Astrocyte (in vitro differentiated cells and primary cell): ENCODE results near the gene ZNF544. TPM values are rescaled to one million over a fixed set of nuclear protein-coding genes. Genes with fewer than 3 reads are reported as not detected.

Experiments used
- DNase-seq: peaks from one replicate; pipeline ENCODE4 v3.0.0-alpha.2; 2010; ENCODE audit warnings: low read depth
- FAIRE-seq: peaks from 2 replicates; lab custom pipeline; 2011; peaks lifted over from hg19 to GRCh38; lab: Jason Lieb, UNC
- H2AFZ ChIP-seq: 2 replicates; pipeline ENCODE4 v1.6.0; 2012; ENCODE audit warnings: low read depth, low read length, inconsistent platforms
- H3K27ac ChIP-seq: 2 replicates; pipeline ENCODE4 v1.5.1; 2011; ENCODE audit warnings: low read depth, low read length, inconsistent platforms
- H3K27me3 ChIP-seq: 2 replicates; pipeline ENCODE4 v1.6.0; 2011; ENCODE audit warnings: low read length, inconsistent platforms; ENCODE audit not compliant: insufficient read depth
- H3K36me3 ChIP-seq: 2 replicates; pipeline ENCODE4 v1.5.1; 2011; ENCODE audit warnings: low read length, inconsistent platforms; ENCODE audit not compliant: insufficient read depth
- H3K4me1 ChIP-seq: 2 replicates; pipeline ENCODE4 v1.5.1; 2011; ENCODE audit warnings: low read length, inconsistent platforms; ENCODE audit not compliant: insufficient read depth
- H3K4me2 ChIP-seq: 2 replicates; pipeline ENCODE4 v1.6.0; 2012; ENCODE audit warnings: low read length, inconsistent platforms
- H3K4me3 ChIP-seq: 2 replicates; pipeline ENCODE4 v1.5.1; 2011; ENCODE audit warnings: low read depth, mild to moderate bottlenecking, low read length, inconsistent platforms; ENCODE audit not compliant: insufficient read depth
- H3K79me2 ChIP-seq: 2 replicates; pipeline ENCODE4 v1.6.0; 2012; ENCODE audit warnings: mild to moderate bottlenecking, low read length, inconsistent platforms; ENCODE audit not compliant: insufficient read depth
- H3K9ac ChIP-seq: 2 replicates; pipeline ENCODE4 v1.6.0; 2012; ENCODE audit warnings: mild to moderate bottlenecking, low read length, inconsistent platforms
- H3K9me3 ChIP-seq: 2 replicates; pipeline ENCODE4 v1.5.1; 2012; ENCODE audit warnings: low read depth, mild to moderate bottlenecking, low read length, inconsistent platforms; ENCODE audit not compliant: insufficient read depth
- H4K20me1 ChIP-seq: 2 replicates; pipeline ENCODE4 v1.6.0; 2012; ENCODE audit warnings: low read length, inconsistent platforms; ENCODE audit not compliant: insufficient read depth
- H3K27ac Mint-ChIP-seq: one replicate; pipeline ENCODE4 v1.8.0; 2021; ENCODE audit warnings: mild to moderate bottlenecking, mixed read lengths; ENCODE audit not compliant: unreplicated experiment
- H3K27me3 Mint-ChIP-seq: one replicate; pipeline ENCODE4 v1.8.0; 2021; ENCODE audit warnings: low read depth, mixed read lengths; ENCODE audit not compliant: unreplicated experiment
- H3K36me3 Mint-ChIP-seq: one replicate; pipeline ENCODE4 v1.8.0; 2021; ENCODE audit warnings: low read depth, mixed read lengths; ENCODE audit not compliant: unreplicated experiment
- H3K4me1 Mint-ChIP-seq: one replicate; pipeline ENCODE4 v1.8.0; 2021; ENCODE audit warnings: low read depth, mixed read lengths; ENCODE audit not compliant: unreplicated experiment
- H3K4me3 Mint-ChIP-seq: one replicate; pipeline ENCODE4 v1.8.0; 2021; ENCODE audit warnings: mild to moderate bottlenecking, moderate library complexity, mixed read lengths; ENCODE audit not compliant: unreplicated experiment
- H3K9me3 Mint-ChIP-seq: one replicate; pipeline ENCODE4 v1.8.0; 2021; ENCODE audit warnings: mild to moderate bottlenecking, mixed read lengths; ENCODE audit not compliant: unreplicated experiment
- EZH2 ChIP-seq: IDR thresholded peaks from 2 replicates; pipeline ENCODE4 v1.6.1; 2012; ENCODE audit warnings: mild to moderate bottlenecking, low read length, inconsistent platforms; ENCODE audit not compliant: insufficient read depth
- total RNA-seq: library from RNA; stranded (reverse); gene quantifications from 2 replicates; pipeline ENCODE4 v1.2.1, GENCODE V29; 2021
- TF ChIP-seq, protein P1 (sequence below): IDR thresholded peaks from 2 replicates; pipeline ENCODE4 v1.5.1; 2011; ENCODE audit warnings: low read depth, mild to moderate bottlenecking, inconsistent platforms, low read length, moderate library complexity; ENCODE audit not compliant: insufficient read depth

Gene ZNF544
- total RNA-seq, 1 donor from 2014 or later: 23.4 TPM

DNA sequence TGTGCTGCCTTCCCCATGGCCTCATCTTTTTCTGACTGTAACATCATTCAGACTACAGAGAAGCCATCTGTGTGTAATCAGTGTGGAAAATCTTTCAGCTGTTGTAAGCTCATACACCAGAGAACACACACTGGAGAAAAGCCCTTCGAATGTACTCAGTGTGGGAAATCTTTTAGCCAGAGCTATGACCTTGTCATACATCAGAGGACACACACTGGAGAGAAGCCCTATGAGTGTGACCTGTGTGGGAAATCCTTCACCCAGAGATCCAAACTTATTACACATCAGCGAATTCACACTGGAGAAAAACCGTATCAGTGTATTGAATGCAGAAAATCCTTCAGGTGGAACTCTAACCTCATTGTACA is 32.9 kb downstream of the ZNF544 start:
- Mint-ChIP-seq H3K36me3 (peaks cover 92% of the 10 kb centered on the region), H3K4me3 (no peak overlapping the region), H3K27ac (no peak overlapping the region), H3K9me3 (peaks cover 95% of the 10 kb centered on the region), H3K4me1 (no peaks in the 10 kb centered on the region), H3K27me3 (no peaks in the 10 kb centered on the region)
- Histone ChIP-seq H3K4me2 (no peak overlapping the region), H4K20me1 (peaks cover 6% of the 10 kb centered on the region), H3K27me3 (no peaks in the 10 kb centered on the region), H3K9me3 (peaks cover 87% of the 10 kb centered on the region), H3K4me1 (no peaks in the 10 kb centered on the region), H3K36me3 (peaks cover 45% of the 10 kb centered on the region), H3K27ac (no peak overlapping the region), H3K79me2 (peaks cover 5% of the 10 kb centered on the region), H3K4me3 (no peak overlapping the region), H3K9ac (no peak overlapping the region), H2AFZ (no peak overlapping the region)
- FAIRE-seq (no peak), DNase-seq (no peak)
- no peak for TF ChIP-seq EZH2
- TF ChIP-seq, protein P1, sequence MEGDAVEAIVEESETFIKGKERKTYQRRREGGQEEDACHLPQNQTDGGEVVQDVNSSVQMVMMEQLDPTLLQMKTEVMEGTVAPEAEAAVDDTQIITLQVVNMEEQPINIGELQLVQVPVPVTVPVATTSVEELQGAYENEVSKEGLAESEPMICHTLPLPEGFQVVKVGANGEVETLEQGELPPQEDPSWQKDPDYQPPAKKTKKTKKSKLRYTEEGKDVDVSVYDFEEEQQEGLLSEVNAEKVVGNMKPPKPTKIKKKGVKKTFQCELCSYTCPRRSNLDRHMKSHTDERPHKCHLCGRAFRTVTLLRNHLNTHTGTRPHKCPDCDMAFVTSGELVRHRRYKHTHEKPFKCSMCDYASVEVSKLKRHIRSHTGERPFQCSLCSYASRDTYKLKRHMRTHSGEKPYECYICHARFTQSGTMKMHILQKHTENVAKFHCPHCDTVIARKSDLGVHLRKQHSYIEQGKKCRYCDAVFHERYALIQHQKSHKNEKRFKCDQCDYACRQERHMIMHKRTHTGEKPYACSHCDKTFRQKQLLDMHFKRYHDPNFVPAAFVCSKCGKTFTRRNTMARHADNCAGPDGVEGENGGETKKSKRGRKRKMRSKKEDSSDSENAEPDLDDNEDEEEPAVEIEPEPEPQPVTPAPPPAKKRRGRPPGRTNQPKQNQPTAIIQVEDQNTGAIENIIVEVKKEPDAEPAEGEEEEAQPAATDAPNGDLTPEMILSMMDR: no peak

DNA sequence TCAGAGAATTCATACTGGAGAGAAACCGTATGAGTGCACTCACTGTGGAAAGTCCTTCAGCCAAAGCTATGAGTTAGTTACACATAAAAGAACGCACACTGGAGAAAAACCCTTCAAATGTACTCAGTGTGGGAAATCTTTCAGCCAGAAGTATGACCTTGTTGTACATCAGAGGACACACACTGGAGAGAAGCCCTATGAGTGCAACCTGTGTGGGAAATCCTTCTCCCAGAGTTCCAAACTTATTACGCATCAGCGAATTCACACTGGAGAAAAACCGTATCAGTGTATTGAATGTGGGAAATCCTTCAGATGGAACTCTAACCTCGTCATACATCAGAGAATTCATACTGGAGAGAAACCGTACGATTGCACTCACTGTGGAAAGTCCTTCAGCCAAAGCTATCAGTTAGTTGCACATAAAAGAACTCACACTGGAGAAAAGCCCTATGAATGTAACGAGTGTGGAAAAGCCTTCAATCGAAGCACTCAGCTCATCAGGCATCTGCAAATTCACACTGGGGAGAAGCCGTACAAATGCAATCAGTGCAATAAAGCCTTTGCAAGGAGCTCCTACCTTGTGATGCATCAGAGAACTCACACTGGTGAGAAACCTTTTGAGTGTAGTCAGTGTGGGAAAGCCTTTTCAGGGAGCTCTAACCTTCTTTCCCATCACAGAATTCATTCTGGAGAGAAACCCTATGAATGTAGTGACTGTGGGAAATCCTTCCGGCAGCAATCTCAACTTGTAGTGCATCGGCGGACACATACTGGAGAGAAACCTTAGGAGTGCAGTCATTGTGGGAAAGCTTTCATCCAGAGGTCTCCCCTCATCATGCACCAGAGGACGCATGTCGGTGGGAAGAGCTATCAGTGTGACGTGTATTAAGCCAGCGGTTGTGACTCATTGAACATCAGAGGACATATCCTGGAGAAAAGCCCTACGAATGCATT is 33.5 kb downstream of the ZNF544 start:
- Histone ChIP-seq H3K9ac (no peak overlapping the region), H3K79me2 (peaks cover 5% of the 10 kb centered on the region), H3K27me3 (no peaks in the 10 kb centered on the region), H3K36me3 (peaks cover 41% of the 10 kb centered on the region), H3K9me3 (peaks cover 89% of the 10 kb centered on the region), H3K4me2 (no peak overlapping the region), H2AFZ (no peak overlapping the region), H4K20me1 (peaks cover 6% of the 10 kb centered on the region), H3K4me3 (peak overlapping the region; percentile 13), H3K27ac (no peak overlapping the region), H3K4me1 (no peaks in the 10 kb centered on the region)
- FAIRE-seq: peak; percentile 74
- Mint-ChIP-seq H3K27ac (no peak overlapping the region), H3K4me1 (no peaks in the 10 kb centered on the region), H3K4me3 (peak overlapping the region; percentile 29), H3K36me3 (peaks cover 91% of the 10 kb centered on the region), H3K27me3 (no peaks in the 10 kb centered on the region), H3K9me3 (peaks cover 94% of the 10 kb centered on the region)
- TF ChIP-seq, protein P1: no peak
- no peak for TF ChIP-seq EZH2
- no peak for DNase-seq

DNA sequence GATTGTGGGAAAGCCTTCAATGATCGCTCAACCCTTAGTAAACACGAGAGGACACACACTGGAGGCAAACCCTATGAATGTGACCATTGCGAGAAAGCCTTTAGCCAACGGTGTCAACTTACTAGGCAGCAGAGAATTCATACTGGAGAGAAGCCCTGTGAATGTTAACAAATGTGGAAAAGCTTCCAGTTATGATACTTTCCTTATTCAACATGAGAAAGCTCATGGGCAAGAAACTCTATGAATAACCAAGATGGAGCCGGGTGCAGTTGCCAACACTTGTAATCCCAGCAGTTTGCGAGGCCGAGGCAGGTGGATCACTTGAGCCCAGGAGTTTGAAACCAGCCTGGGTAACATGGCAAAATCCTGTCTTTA is 34.2 kb downstream of the ZNF544 start:
- H3K36me3 Mint-ChIP-seq: peaks cover 87% of the 10 kb centered on the region
- no peaks in the 10 kb centered on the region for H3K27me3 Mint-ChIP-seq
- no peaks in the 10 kb centered on the region for H3K4me1 Mint-ChIP-seq
- FAIRE-seq (no peak), DNase-seq (no peak)
- Histone ChIP-seq H3K27me3 (no peaks in the 10 kb centered on the region), H3K4me2 (no peak overlapping the region), H3K4me3 (peak overlapping the region; percentile 13), H3K79me2 (peaks cover 5% of the 10 kb centered on the region), H3K36me3 (peaks cover 39% of the 10 kb centered on the region), H3K4me1 (no peaks in the 10 kb centered on the region), H3K9ac (no peak overlapping the region), H3K27ac (no peak overlapping the region), H4K20me1 (peaks cover 6% of the 10 kb centered on the region), H2AFZ (no peak overlapping the region), H3K9me3 (peaks cover 82% of the 10 kb centered on the region)
- H3K4me3 Mint-ChIP-seq: no peak overlapping the region
- H3K9me3 Mint-ChIP-seq: peaks cover 87% of the 10 kb centered on the region
- no peak overlapping the region for H3K27ac Mint-ChIP-seq
- TF ChIP-seq EZH2: no peak
- TF ChIP-seq, protein P1: no peak
